Astrocyte (in vitro differentiated cells and primary cell): ENCODE data around the gene SRL. TPM values are rescaled to one million over a fixed set of nuclear protein-coding genes. Genes with fewer than 3 reads are reported as not detected.
A peak's percentile ranks its signal among the peaks of the same experiment; 100 is the strongest.

Experiments
- DNase-seq: peaks from one replicate; pipeline ENCODE4 v3.0.0-alpha.2; 2010; ENCODE audit warnings: low read depth
- FAIRE-seq: peaks from 2 replicates; lab custom pipeline; 2011; peaks lifted over from hg19 to GRCh38; lab: Jason Lieb, UNC
- H2AFZ ChIP-seq: 2 replicates; pipeline ENCODE4 v1.6.0; 2012; ENCODE audit warnings: low read depth, low read length, inconsistent platforms
- H3K27ac ChIP-seq: 2 replicates; pipeline ENCODE4 v1.5.1; 2011; ENCODE audit warnings: low read depth, low read length, inconsistent platforms
- H3K27me3 ChIP-seq: 2 replicates; pipeline ENCODE4 v1.6.0; 2011; ENCODE audit warnings: low read length, inconsistent platforms; ENCODE audit not compliant: insufficient read depth
- H3K36me3 ChIP-seq: 2 replicates; pipeline ENCODE4 v1.5.1; 2011; ENCODE audit warnings: low read length, inconsistent platforms; ENCODE audit not compliant: insufficient read depth
- H3K4me1 ChIP-seq: 2 replicates; pipeline ENCODE4 v1.5.1; 2011; ENCODE audit warnings: low read length, inconsistent platforms; ENCODE audit not compliant: insufficient read depth
- H3K4me2 ChIP-seq: 2 replicates; pipeline ENCODE4 v1.6.0; 2012; ENCODE audit warnings: low read length, inconsistent platforms
- H3K4me3 ChIP-seq: 2 replicates; pipeline ENCODE4 v1.5.1; 2011; ENCODE audit warnings: low read depth, mild to moderate bottlenecking, low read length, inconsistent platforms; ENCODE audit not compliant: insufficient read depth
- H3K79me2 ChIP-seq: 2 replicates; pipeline ENCODE4 v1.6.0; 2012; ENCODE audit warnings: mild to moderate bottlenecking, low read length, inconsistent platforms; ENCODE audit not compliant: insufficient read depth
- H3K9ac ChIP-seq: 2 replicates; pipeline ENCODE4 v1.6.0; 2012; ENCODE audit warnings: mild to moderate bottlenecking, low read length, inconsistent platforms
- H3K9me3 ChIP-seq: 2 replicates; pipeline ENCODE4 v1.5.1; 2012; ENCODE audit warnings: low read depth, mild to moderate bottlenecking, low read length, inconsistent platforms; ENCODE audit not compliant: insufficient read depth
- H4K20me1 ChIP-seq: 2 replicates; pipeline ENCODE4 v1.6.0; 2012; ENCODE audit warnings: low read length, inconsistent platforms; ENCODE audit not compliant: insufficient read depth
- H3K27ac Mint-ChIP-seq: one replicate; pipeline ENCODE4 v1.8.0; 2021; ENCODE audit warnings: mild to moderate bottlenecking, mixed read lengths; ENCODE audit not compliant: unreplicated experiment
- H3K27me3 Mint-ChIP-seq: one replicate; pipeline ENCODE4 v1.8.0; 2021; ENCODE audit warnings: low read depth, mixed read lengths; ENCODE audit not compliant: unreplicated experiment
- H3K36me3 Mint-ChIP-seq: one replicate; pipeline ENCODE4 v1.8.0; 2021; ENCODE audit warnings: low read depth, mixed read lengths; ENCODE audit not compliant: unreplicated experiment
- H3K4me1 Mint-ChIP-seq: one replicate; pipeline ENCODE4 v1.8.0; 2021; ENCODE audit warnings: low read depth, mixed read lengths; ENCODE audit not compliant: unreplicated experiment
- H3K4me3 Mint-ChIP-seq: one replicate; pipeline ENCODE4 v1.8.0; 2021; ENCODE audit warnings: mild to moderate bottlenecking, moderate library complexity, mixed read lengths; ENCODE audit not compliant: unreplicated experiment
- H3K9me3 Mint-ChIP-seq: one replicate; pipeline ENCODE4 v1.8.0; 2021; ENCODE audit warnings: mild to moderate bottlenecking, mixed read lengths; ENCODE audit not compliant: unreplicated experiment
- CTCF ChIP-seq: IDR thresholded peaks from 2 replicates; pipeline ENCODE4 v1.5.1; 2011; ENCODE audit warnings: low read depth, mild to moderate bottlenecking, inconsistent platforms, low read length, moderate library complexity; ENCODE audit not compliant: insufficient read depth
- EZH2 ChIP-seq: IDR thresholded peaks from 2 replicates; pipeline ENCODE4 v1.6.1; 2012; ENCODE audit warnings: mild to moderate bottlenecking, low read length, inconsistent platforms; ENCODE audit not compliant: insufficient read depth
- total RNA-seq: library from RNA; stranded (reverse); gene quantifications from 2 replicates; pipeline ENCODE4 v1.2.1, GENCODE V29; 2021

SRL gene
- total RNA-seq, 1 donor from 2014 or later, result not detected

- H3K27me3 ChIP-seq, result no peaks in the 10 kb centered on the region
- DNase-seq, result peak; percentile 39
- H3K36me3 ChIP-seq, result no peaks in the 10 kb centered on the region
- H3K27ac ChIP-seq, result no peak overlapping the region
- H3K9ac ChIP-seq, result no peak overlapping the region
- Mint-ChIP-seq H3K27me3 (peaks cover 10% of the 10 kb centered on the region), H3K4me1 (peaks cover 5% of the 10 kb centered on the region), H3K36me3 (no peaks in the 10 kb centered on the region), H3K4me3 (no peak overlapping the region), H3K27ac (no peak overlapping the region), H3K9me3 (no peaks in the 10 kb centered on the region)
- H3K4me1 ChIP-seq, result peaks cover 7% of the 10 kb centered on the region
- H3K79me2 ChIP-seq, result no peaks in the 10 kb centered on the region
- H3K4me3 ChIP-seq, result no peak overlapping the region
- no peaks in the 10 kb centered on the region for H3K9me3 ChIP-seq
- TF ChIP-seq CTCF, result no peak
- no peak for TF ChIP-seq EZH2
- H4K20me1 ChIP-seq, result no peaks in the 10 kb centered on the region
- FAIRE-seq, result no peak
- no peak overlapping the region for H3K4me2 ChIP-seq
- H2AFZ ChIP-seq, result no peak overlapping the region
These were observed 41.1 kb downstream of the SRL start for GRCh38 chr16:4200781-4201137.

GRCh38 chr16:4200000-4200780 is 41.7 kb downstream of the SRL start:
- no peak overlapping the region for H3K4me3 ChIP-seq
- H3K4me2 ChIP-seq, result peak overlapping the region; percentile 6
- Mint-ChIP-seq H3K27ac (no peak overlapping the region), H3K4me3 (no peak overlapping the region), H3K4me1 (peaks cover 5% of the 10 kb centered on the region), H3K9me3 (no peaks in the 10 kb centered on the region), H3K36me3 (no peaks in the 10 kb centered on the region), H3K27me3 (peaks cover 6% of the 10 kb centered on the region)
- TF ChIP-seq EZH2 (no peak), CTCF (peak; percentile 56)
- no peak for FAIRE-seq
- H3K79me2 ChIP-seq, result no peaks in the 10 kb centered on the region
- H3K9me3 ChIP-seq, result no peaks in the 10 kb centered on the region
- H3K4me1 ChIP-seq, result peaks cover 7% of the 10 kb centered on the region
- H3K27me3 ChIP-seq, result no peaks in the 10 kb centered on the region
- H2AFZ ChIP-seq, result peak overlapping the region; percentile 72
- H4K20me1 ChIP-seq, result no peaks in the 10 kb centered on the region
- H3K27ac ChIP-seq, result no peak overlapping the region
- H3K9ac ChIP-seq, result no peak overlapping the region
- peak; percentile 21 for DNase-seq
- no peaks in the 10 kb centered on the region for H3K36me3 ChIP-seq

GRCh38 chr16:4198816-4199215 is 43.1 kb downstream of the SRL start:
- Histone ChIP-seq H3K27ac (no peak overlapping the region), H3K4me3 (no peak overlapping the region), H3K36me3 (no peaks in the 10 kb centered on the region), H2AFZ (no peak overlapping the region), H3K4me2 (no peak overlapping the region), H3K4me1 (peaks cover 7% of the 10 kb centered on the region), H3K9me3 (no peaks in the 10 kb centered on the region), H3K27me3 (no peaks in the 10 kb centered on the region), H3K79me2 (no peaks in the 10 kb centered on the region), H3K9ac (no peak overlapping the region), H4K20me1 (no peaks in the 10 kb centered on the region)
- Mint-ChIP-seq H3K4me1 (peaks cover 5% of the 10 kb centered on the region), H3K27me3 (peaks cover 5% of the 10 kb centered on the region), H3K4me3 (no peak overlapping the region), H3K27ac (no peak overlapping the region), H3K36me3 (no peaks in the 10 kb centered on the region), H3K9me3 (no peaks in the 10 kb centered on the region)
- FAIRE-seq (no peak), DNase-seq (no peak)
- TF ChIP-seq EZH2 (no peak), CTCF (no peak)
